ENCODE results near the gene SYT13.

Gene SYT13

DNA sequence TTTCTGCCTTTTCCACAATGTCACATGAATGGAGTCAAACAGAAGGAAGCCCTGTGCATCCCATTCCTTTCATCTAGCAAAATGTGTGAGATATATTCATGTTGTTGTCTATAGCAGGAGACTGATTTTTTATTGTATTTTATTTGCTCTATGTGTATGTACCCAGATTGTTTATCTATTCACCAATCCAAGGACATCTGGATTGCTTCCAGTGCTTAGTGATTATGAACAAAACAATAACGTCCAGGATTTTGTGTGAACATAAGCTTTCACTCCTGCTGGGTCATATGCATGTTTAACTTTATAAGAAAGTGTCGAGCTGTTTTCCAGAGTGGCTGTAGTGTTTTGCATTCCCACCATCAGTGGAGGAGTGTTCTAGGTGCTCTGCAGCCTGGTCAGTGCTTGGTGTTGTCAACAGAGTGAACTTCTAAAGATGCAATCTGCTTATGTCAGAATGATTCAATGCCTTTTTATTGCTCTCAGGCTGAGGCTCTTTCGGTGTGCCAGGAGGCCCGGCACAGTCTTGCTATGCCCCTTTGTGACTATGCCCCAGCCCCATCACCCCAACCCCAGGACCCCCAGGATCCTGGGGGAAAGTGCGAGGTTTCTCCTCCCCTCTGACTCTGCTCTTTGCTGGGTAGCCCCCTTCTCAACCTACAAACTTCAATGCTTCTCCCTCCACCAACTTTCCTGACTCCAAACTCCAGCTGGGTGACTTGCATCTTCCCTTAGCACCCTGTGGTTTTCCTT is 19.9 kb upstream of the SYT13 start:
- DNase-seq = no peak

DNA sequence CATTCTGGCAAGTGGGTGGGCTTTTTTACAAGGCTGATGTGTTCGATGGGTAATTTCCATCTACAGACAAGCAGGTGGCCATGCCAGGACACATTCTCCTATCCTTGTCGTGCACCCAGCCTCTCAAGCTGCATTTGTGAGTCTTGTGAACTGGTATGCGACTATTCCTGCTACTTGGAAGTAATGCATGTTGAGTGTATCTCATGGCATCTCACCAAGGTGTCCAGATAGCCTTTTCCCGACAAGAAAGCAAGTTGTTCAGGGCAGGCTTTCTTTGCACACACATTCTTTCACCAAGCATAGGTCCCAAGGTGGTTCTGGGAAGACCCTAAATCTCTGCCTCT is 18.8 kb upstream of the SYT13 start:
- no peak for DNase-seq

DNA sequence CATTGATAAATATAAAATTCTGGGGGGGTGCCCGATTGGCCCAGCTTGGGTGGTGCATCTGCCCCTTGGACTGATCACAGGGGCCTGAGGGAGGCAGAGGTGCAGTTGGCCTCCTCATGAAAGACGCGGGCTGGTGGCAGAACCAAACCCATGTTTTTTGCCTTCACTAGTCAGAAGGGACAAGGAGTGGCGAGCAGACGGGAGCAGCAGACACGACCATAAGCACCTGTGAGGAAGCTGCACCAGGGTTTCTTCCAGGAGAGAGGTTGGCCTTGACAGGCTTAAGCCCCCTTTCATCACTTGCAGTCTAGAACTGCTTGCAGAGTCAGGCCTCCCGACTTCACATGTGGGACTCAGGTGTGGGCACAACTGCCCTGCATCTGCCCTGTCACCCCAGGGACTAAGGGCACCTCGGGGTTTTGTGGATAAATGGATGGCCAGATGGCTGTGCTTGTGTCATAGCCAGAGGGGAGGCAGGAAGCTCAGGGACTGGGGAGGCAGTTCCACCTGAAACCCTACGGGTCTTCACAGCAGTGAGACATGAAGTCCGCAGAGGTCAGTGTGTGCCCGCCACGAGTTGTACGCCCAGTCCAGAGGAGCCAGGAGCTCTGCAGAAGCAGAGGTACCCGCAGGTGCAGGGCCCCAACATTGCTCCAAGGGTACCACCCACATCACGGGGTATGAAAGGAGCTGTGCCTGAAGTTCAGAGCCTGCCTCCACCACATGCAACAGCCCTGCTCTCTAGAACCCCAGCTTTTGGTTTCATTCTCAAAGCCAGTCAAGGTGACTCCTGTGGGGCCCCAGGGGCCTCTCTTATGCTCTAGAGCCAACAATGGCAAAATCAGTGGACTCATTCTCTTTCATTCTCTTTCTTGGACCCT is 18.2 kb upstream of the SYT13 start:
- DNase-seq = no peak

DNA sequence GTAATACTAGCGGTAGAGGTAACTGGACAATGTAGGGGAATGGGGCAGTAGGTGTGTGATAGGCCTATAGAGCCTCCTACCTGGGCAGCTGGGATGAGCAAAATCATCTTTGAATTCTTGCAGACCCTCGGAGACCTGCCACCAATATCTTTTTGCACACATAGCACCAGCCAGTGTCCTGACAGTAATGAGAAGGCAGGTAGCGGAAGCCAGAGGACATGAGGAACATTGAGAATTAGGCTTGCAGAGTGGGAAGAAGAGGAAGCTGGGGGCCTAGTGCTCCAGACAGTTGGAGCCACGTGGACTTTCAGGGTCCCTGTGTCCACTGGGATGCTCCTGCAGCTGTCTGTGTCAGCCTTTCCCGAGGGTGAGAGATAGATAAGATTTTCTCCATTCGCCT is 17.2 kb upstream of the SYT13 start:
- DNase-seq = no peak

DNA sequence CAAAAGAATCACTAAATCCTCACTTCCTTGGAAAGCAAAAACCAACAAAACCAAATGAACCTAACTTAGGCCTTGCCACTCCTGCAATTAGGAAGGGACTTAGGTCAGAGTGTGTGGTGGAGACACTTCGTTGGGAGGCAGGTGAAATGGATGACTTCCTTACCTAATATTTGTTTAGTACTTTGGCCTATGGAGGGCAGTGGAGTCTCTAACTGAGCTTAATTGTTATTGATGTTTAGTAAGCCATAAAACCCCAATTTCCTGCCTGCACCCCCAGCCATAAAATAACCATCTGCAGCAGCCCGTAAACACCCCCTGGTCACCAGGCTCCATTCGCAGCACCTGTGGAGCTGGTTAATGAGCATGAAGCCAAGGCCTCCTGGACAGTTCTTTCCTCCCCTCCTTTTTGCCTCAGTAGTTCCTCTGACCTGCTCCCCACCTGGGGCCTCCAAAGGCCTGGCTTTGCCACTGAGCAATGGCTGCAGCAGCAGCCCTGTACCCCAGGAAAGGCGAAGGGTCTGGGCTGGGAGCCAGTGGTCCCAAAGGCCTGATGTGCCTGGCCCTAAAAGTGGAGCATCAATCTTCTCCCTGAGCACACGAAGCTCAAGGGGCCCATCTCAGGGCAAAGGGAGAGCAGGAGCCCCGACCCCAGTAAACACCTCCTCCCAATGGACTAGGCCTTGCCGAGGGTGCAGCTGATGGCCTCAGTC is 15.6 kb upstream of the SYT13 start:
- no peak for DNase-seq

DNA sequence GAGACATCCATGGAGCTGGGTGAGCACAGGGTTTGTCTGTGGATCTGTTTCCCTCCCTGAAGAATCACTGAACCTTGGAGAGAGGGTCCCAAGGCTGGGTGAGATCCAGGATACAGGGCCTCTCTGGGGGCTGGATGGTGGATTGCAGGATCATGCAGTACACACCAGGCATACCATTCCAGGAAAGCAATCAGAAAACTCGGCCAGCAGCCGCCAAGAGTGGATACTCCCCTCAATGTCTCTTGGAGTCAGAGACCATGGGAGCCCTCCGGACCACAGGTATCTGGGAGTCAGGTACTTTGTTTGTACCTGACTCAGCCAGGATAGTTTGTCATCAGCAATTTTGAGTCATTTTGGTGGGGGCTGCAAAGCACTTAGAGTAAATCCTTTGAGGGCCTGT is 14.6 kb upstream of the SYT13 start:
- DNase-seq = no peak

DNA sequence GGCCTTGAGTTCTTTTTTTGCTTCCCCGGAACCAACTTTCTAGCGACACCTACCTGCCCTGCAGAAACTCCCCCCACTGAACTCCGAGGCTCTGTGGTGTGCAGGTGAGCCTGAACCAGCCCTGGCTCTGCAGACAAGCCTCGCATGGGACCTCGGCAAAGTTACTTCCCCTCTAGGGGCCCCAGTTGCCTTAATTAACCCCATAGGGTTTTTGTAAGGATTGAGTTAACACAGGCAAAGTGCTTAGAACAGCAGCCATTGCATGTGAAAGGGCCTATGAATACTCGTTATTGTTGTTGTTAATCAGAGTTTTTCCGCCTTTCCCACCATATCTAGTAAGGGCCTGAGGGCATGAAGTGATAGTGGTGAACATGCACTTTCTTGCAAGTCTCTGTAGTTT is 12.6 kb upstream of the SYT13 start:
- DNase-seq = no peak

DNA sequence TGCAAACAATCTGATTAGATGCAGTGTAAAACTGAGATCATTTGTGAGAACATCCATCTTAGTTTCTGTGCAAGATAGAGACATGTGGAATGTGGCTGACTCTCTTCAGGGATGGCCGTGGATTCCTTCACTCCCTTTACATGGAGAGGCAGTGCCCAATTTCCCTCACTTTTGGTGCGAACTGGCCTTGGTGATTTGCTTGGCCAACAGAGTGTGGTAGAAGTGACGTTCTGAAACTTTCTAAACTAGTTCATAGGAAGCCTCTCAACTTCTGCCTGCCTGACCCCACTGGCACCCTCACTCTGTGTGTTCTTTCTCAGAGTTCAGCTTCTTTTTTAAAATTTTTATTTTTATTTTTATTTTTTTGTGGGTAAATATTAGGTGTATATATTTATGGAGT is 9.9 kb upstream of the SYT13 start:
- no peak for DNase-seq

DNA sequence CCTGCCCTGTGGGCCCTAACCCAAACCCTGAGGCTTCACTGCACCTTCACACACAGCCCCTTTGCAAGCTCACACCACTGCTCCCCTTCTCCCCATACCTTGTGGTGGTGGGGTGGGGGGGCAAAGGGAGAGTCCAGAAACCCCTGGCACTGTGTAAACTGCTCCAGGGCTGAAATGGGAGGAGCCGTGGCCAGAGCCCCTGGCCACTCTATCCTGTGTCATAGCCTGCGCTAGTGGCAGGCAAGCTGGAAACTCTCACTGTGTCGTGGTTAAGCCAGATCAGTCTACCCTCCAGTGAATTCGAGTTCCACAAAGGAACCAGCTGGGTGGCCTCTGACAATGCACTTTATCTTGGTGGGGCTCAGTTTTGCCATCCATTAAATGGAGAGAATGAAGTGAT is 8.4 kb upstream of the SYT13 start:
- no peak for DNase-seq

DNA sequence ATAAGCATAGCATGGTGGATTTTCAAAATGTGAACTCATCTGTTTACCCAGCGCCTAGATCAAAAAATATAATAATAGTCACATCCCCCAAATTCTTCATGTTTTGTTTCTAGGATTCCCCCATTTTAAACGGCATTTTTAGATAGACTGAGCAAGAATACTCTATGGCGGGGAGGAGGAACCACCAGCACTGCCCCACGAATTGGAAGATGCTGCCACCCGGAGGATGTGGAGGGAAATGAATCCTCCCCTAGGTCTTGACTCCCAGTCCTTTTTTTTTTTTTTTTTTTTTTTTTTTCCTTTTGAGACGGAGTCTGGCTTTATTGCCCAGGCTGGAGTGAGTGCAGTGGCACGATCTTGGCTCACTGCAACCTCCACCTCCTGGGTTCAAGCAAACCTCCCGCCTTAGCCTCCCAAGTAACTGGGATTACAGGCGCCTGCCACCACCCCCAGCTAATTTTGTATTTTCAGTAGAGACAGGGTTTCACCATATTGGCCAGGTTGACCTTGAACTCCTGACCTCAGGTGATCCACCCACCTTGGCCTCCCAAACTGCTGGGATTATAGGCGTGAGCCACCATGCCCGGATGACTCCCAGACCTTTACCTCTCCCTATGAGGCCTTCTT is 7.5 kb upstream of the SYT13 start:
- peak; percentile 59 for DNase-seq

DNA sequence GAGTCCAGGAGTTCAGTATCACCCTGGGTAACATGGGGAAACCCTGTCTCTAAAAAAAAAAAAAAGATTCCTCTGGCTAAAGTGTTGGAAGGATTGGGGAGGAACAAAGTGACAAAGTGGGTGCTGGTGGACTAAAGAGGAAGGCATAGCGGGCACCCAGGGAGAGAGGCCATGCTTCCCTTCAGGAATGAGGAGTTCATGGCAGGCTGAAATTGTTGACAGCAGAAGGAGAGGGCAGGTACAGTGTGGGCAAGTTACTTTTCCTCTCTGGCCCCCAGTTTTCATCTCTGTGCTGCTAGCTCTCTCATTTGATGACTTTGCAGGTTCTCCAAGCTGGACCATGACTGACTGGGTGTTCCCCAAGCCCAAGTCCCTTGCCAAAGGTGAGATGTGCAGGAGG is 4.4 kb upstream of the SYT13 start:
- no peak for DNase-seq

DNA sequence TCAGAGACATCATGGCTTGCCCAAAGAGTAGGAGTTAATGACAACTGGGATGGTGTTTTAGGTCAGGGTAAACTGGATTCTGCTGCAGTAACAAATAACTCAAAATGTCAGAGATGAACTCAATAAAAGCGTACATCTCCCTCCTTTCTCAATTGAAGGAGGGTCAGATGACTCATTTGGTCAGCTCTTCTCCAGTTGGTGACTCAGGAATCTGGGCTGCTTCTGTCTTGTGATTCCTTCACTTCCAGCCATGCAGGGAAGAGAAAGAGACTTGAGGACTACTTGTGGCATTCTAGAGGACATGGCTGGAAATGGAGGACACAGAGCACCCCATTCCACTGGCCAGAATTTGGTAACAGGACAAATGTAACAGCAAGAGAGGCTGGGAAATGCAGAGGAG is 3.2 kb upstream of the SYT13 start:
- DNase-seq = no peak

DNA sequence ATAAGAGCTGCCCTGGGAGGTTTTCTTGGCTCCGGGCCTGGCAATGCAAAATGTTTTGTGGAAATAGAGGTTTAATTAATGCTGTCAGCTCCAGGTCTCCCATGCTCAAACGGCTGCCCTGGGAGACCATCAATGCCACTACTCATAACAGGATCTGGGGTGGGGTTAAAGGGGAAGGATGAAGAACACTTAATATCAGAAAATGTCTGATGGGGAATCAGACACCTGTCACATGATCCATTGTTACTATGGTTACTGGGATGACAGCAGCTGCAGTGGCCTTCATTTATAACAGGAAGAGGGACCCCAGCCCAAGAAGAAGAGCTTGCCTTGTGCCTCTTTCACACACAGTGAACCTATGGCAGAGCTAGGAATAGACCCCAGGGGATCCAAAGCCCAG is 2.2 kb upstream of the SYT13 start:
- DNase-seq = no peak

DNA sequence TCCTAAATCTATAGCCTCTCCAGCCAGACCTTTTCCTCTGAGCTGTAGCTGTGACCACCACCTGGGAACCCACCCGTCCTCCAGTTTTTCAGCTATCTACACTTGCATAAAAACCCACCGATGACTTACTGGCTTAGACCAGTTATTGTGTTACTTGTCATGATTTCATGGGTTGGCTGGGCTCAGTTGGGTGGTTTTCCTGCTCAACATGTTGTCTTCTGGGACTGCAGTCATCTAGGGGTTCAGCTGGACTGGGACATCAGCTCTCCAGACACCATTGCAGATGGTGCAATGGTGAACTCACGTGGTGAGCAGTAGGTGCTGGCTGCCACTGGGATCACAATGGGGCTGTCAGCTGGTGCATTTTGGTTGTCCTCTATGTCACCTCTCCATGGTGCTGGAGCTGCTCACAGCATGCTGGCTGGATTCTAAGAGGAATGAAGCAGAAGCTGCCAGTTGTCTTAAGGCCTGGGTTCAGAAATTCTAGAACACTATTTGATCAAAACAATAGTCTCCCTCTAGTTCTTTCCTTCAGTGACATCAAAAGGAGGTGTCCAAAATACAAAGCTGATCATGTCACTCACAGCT is 1.3 kb upstream of the SYT13 start:
- no peak for DNase-seq

DNA sequence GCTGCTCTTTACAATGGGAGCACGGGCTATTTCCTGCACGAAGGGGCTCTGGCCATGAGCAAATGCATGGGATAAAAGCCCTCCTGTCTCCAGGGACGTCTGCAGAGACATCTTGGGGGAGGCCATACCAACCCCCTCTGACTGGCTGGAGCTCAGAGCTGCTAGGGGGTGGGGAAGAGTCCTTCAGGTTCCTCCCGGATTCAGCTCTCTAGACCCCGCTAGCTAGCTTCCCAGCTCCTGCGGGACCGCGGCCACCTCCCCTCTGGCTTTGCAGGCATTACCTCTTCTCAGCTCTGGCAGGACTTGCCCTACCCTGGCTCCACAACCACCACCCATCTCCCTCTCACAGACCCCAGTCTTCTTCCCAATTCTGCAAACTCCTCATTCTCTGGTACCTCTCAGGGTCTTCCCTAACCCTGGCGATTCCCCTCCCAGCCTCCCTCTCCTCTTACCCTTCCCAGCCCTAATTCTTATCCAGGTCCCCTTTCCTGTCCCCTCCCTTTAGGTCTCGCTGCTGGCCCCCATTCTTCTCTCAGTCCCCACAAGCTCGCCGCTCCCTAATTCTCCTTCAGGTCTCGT is 802 bp downstream of the SYT13 start:
- no peak for DNase-seq

DNA sequence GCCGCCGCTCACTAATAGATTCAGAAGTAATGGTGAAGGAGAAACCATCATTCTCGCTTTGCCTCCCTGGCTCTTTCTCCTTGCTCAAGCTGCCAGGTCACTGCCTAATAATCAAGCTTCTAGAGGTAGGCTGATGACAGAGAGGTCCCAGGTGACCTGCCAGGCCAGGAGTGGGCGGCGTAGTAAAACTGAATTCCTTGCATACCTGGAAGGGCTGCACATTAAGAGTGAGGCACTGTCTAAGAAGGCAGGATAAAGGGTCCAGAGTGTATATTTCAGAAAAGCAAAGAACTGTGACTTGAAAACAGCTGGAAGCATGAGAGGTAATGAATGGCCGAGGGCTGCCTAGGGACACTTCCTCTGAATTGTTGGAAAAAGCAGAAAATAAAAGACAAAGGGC is 4.1 kb downstream of the SYT13 start:
- DNase-seq = no peak

DNA sequence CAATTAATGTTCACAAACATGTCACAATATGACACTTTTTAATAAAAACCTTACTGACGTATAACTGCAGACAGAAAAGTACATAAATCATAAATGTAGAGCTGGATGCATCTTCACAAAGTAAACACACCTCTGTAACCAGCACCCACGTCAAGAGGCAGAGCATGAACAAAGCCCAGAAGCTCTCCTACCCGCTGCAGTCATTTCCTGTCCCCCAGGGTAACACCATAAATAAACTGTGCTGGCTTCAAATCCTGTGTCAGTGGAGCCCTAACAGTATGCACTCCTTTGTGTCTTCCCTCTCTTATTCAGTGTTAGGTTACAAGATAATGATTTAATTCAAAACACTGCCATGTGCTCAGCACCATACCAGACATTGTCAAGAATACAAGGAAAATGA is 5.7 kb downstream of the SYT13 start:
- no peak for DNase-seq

DNA sequence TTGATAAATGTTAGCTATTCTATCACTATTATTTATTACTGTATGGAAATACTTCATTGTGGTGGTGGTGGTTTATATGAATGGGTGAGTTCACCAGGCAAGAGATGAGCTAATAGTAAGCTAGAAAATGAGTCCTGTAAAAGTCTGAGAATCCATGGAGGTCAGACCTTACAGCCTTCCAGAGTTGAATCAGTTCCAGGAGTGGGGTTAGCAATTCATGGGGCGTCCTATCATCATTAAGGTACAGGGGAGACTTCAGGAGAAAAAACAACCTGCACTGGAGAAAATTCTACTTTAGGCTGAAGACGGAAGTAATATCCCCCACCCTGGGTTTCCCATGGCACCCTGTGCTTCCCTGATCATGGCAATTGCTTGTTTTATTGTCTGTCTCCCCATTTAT is 6.5 kb downstream of the SYT13 start:
- DNase-seq = no peak

DNA sequence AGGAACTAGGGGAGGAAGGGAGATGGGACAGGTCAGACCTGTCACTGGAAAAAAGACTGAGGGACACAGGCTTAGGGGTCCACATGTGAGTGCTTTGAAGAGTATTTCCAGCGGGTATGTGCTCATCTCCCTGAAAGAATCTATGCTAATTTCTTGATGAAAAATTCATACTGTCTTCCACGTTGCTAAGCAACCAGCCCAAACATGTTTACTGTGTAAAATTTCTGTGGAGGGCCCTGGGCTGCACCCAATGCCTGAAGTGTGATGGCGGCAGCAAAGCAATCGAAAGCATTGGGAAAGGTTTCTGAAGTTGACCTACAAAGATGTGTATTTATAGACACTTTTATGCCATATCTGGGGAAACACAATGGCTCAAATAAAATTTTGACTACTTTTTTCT is 7.4 kb downstream of the SYT13 start:
- DNase-seq = no peak

DNA sequence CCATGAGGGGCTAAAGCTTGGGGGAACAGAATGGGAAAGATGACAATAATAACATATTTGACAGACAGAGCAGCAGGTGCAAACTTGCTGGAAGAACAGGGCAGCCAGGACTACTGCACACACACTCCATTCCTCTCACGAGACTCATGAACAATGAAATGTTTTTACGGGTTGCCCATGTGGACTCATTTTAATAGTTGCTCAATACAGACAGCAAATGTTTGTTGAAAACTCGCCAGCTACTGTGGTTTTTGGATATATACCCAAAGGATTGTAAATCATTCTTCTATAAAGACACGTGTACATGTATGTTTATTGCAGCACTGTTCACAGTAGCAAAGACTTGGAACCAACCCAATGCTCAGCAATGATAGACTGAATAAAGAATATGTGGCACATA is 10.3 kb downstream of the SYT13 start:
- DNase-seq = no peak

DNA sequence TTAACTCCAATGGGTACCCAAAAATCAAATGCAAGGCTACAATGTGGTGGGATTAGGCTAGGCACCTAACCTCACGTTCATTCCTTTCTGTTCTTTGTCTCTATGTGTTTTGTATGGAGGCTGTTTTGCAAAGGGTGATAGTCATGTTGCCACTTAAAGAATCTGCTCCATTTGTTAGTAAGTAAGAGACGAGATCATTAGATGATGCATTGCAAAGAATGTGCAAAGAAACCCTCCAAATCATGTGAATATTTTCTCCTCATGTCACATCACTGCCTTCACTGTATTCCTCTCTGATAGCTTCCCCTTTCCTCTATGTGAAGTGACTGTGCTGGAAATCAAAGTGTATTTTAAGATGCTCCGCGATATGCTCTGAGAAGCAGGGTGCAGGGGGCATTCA is 11.9 kb downstream of the SYT13 start:
- DNase-seq = no peak

DNA sequence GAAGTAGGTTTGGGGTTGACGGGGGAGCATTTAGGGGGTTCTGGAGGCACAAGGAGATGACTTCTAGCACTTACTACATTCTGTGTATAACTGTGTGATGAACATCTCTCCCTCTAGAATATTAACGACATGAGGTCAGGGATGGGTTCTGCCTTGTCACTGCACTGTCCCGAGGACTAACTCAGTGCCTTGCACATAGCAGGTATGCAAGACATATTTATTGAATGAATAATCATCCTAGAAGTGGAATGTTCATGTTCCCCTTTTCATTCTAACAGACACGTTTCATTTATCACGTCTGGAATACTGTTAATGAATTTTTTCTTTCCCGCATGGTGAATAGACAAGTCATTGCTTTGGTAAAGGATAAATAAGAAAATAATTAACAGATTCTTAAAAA is 12.6 kb downstream of the SYT13 start:
- no peak for DNase-seq

DNA sequence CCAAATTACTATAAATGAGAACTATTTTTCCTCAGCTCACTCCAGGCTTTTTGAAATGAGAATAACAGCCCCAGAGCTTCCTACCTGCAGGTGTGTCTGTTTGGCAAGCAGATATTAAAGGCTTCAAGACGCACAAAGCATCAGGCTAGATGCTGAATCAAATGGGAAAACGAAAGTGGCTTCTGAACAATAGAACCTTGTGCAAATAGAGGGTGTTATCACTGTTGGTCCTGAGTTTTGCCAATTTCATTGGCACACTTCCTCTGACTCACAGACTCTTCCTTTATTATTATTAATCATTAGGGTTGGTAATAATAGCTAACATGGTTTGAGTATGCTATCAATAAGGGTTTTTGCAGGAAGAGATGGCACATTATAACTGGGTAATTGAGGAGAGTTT is 13.4 kb downstream of the SYT13 start:
- DNase-seq = no peak
